NB4 (cell line): Measurements from ENCODE around the gene C5orf46.

Experiments used
- MYC ChIP-seq: IDR thresholded peaks from 2 replicates; pipeline ENCODE4 v1.6.1; 2011; ENCODE audit warnings: low read depth, low read length
- POLR2A ChIP-seq: IDR thresholded peaks from 2 replicates; pipeline ENCODE4 v1.6.1; 2011; ENCODE audit warnings: mild to moderate bottlenecking; ENCODE audit not compliant: insufficient read length; ENCODE audit errors: extremely low read depth
- TF ChIP-seq, protein P1 (sequence below): IDR thresholded peaks from one replicate; pipeline ENCODE4 v1.5.1; 2012; ENCODE audit warnings: low read depth, low read length
- TF ChIP-seq, protein P2 (sequence below): IDR thresholded peaks from 2 replicates; pipeline ENCODE4 v1.6.1; 2011; ENCODE audit warnings: low read depth, low read length

DNA sequence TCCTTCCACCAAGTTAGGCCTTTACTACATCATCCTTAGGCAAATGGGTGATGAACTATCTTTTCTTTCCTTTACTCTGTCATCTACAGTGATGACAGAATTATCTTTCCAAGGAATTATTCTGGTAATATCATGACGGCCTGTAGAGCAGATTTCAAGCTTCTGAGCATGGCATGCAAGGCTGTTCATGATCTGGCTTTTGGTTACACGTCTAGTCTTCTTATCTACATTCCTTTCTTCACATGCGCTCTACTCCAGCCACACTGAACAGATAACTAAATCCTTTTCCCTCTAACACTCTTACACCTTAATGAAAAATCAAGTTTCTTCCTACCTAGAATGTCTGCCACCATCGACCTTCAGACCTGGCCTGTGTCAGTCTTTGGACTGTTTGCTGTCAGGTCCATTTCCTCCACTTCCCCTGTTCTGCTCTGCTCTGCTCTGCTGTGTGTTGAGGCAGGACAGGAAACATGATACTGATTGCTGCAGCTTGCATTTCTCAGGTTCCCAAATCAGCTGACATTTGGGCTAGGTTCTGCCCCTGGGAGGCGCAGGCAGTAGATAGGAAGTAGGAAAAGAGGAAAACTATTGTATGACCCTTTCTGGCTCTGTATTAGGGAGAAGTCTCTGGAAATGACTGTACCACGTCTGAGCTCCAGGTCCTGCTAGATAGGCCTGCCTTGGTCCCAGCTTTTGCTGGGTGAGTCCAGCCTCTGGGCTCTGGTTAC, 23.6 kb downstream of the C5orf46 start:
- TF ChIP-seq, protein P1, sequence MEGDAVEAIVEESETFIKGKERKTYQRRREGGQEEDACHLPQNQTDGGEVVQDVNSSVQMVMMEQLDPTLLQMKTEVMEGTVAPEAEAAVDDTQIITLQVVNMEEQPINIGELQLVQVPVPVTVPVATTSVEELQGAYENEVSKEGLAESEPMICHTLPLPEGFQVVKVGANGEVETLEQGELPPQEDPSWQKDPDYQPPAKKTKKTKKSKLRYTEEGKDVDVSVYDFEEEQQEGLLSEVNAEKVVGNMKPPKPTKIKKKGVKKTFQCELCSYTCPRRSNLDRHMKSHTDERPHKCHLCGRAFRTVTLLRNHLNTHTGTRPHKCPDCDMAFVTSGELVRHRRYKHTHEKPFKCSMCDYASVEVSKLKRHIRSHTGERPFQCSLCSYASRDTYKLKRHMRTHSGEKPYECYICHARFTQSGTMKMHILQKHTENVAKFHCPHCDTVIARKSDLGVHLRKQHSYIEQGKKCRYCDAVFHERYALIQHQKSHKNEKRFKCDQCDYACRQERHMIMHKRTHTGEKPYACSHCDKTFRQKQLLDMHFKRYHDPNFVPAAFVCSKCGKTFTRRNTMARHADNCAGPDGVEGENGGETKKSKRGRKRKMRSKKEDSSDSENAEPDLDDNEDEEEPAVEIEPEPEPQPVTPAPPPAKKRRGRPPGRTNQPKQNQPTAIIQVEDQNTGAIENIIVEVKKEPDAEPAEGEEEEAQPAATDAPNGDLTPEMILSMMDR = no peak
- TF ChIP-seq POLR2A (no peak), MYC (no peak)
- TF ChIP-seq, protein P2, sequence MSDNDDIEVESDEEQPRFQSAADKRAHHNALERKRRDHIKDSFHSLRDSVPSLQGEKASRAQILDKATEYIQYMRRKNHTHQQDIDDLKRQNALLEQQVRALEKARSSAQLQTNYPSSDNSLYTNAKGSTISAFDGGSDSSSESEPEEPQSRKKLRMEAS = no peak
